Measurements from ENCODE around the gene PPP1R12B.
"Not testable (repeated sequence)": the region's sequence is repeated elsewhere in the genome, so short reads cannot be mapped to it uniquely, and the experiment has no call there.

- not testable (repeated sequence) for TF ChIP-seq CTCF, EZH2 (IDR thresholded peaks at IDR 0.05)
Observed at GRCh38 chr1:202619012-202619411, 270.5 kb downstream of the PPP1R12B start.

Measured in neural progenitor cell (in vitro differentiated cells).